OCI-LY1 (cell line): ENCODE data around the gene CACNA1I.

Experiments used
- CTCF ChIP-seq: fragments of 200-600 bp; sonication (generic), shearing (Covaris generic); IDR thresholded peaks from 2 replicates; pipeline ENCODE4 v1.5.1; 2017; ENCODE audit warnings: mild to moderate bottlenecking, antibody characterized with exemption, low read length, moderate library complexity, mixed read lengths
- EZH2 ChIP-seq: fragments of 200-600 bp; sonication (generic), shearing (Covaris generic); IDR thresholded peaks from 2 replicates; pipeline ENCODE4 v1.8.0; 2017; ENCODE audit warnings: borderline replicate concordance, mixed run types, mild to moderate bottlenecking, antibody characterized with exemption, low read length, moderate library complexity, mixed read lengths

GRCh38 chr22:39529487-39529851 lies 41.1 kb upstream of the CACNA1I start:
- no peak; the same call in 1 of the 2 replicates for TF ChIP-seq CTCF
- TF ChIP-seq EZH2: no peak
